MG63 (cell line): ENCODE results near the gene RNF11. TPM values are rescaled to one million over a fixed set of nuclear protein-coding genes. Genes with fewer than 3 reads are reported as not detected.
"Not testable (repeated sequence)": the region's sequence is repeated elsewhere in the genome, so short reads cannot be mapped to it uniquely, and the experiment has no call there.

Experiments
- DNase-seq: peaks from one replicate; pipeline ENCODE4 v3.0.0-alpha.2; 2020
- H3K27me3 ChIP-seq: fragments of 250-450 bp; sonication (Bioruptor Pico); 2 replicates; pipeline ENCODE4 v1.5.1; 2020; ENCODE audit warnings: mild to moderate bottlenecking, moderate library complexity
- H3K36me3 ChIP-seq: fragments of 250-450 bp; sonication (Bioruptor Pico); 2 replicates; pipeline ENCODE4 v1.5.1; 2020; ENCODE audit warnings: mild to moderate bottlenecking, moderate library complexity
- H3K4me3 ChIP-seq: fragments of 250-450 bp; sonication (Bioruptor Pico); 2 replicates; pipeline ENCODE4 v1.5.1; 2020; ENCODE audit warnings: mild to moderate bottlenecking, moderate library complexity
- H3K9me3 ChIP-seq: fragments of 250-450 bp; sonication (Bioruptor Pico); 2 replicates; pipeline ENCODE4 v1.5.1; 2020; ENCODE audit warnings: mild to moderate bottlenecking, moderate library complexity
- total RNA-seq: library from RNA; depleted of rRNA; stranded (reverse); fragments of >200 nt; shearing (Covaris generic); gene quantifications from 2 replicates; pipeline ENCODE4 v1.2.3, GENCODE V29; 2014; ENCODE audit warnings: low replicate concordance

Gene RNF11
- total RNA-seq, 1 experiment from 2014 or later = 137 TPM

- H3K4me3 ChIP-seq, H3K9me3 ChIP-seq, H3K27me3 ChIP-seq, DNase-seq, H3K36me3 ChIP-seq: not testable (repeated sequence)
Measured at GRCh38 chr1:51221529-51221928, 14.5 kb upstream of the RNF11 start.

DNA sequence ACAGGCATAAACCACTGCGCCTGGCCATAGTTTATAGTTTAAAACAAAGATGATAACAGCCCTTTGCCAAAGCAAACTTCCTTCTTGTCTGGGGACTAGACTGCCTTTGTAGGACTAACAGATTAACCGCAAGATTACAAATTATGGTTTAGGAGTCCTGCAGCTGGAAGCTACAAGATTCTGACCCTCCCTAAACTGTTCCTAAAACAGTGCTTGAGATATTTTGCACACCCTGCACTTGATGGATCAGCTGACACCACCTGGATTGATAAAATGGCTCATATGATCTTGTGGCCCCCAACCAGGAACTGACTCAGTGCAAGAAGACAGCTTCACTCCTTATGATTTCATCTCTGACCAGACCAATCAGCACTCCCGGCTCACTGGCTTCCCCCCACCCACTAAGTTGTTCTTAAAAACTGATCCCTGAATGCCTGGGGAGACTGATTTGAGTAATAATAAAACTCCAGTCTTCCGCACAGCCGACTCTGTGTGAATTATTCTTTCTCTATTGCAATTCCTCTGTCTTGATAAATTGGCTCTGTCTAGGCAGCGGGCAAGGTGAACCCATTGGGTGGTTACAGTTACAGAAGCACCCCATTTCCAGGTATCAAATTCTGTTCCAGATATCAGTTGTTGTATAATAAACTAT lies 13.8 kb upstream of the RNF11 start:
- H3K9me3 ChIP-seq = no peaks in the 10 kb centered on the region; the same call in 1 of the 2 replicates
- H3K27me3 ChIP-seq = no peaks in the 10 kb centered on the region
- H3K36me3 ChIP-seq = no peaks in the 10 kb centered on the region
- DNase-seq = no peak
- H3K4me3 ChIP-seq = no peak overlapping the region

- Histone ChIP-seq H3K4me3 (no peak overlapping the region), H3K9me3 (no peaks in the 10 kb centered on the region; the same call in 1 of the 2 replicates), H3K36me3 (no peaks in the 10 kb centered on the region), H3K27me3 (no peaks in the 10 kb centered on the region)
- no peak for DNase-seq
Measured at GRCh38 chr1:51222809-51223208, 13.3 kb upstream of the RNF11 start.

DNA sequence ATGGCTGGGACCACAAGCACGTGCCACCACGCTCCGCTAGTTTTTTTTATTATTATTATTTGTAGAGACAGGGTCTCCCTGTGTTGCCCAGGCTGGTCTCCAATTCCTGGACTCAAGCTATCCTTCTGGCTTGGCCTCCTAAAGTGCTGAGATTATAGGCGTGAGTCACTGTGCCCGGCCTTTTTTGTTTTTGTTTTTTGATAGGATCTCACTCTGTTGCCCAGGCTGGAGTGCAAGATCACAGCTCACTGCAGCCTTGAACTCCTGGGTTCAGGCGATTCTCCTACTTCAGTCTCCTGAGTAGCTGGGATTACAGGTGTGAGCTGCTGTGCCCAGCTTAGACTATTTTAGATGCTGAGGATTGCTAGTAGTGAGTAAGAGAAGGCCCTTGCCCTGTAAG lies 11.8 kb upstream of the RNF11 start:
- no peak for DNase-seq
- no peaks in the 10 kb centered on the region for H3K36me3 ChIP-seq
- H3K4me3 ChIP-seq = no peak overlapping the region
- H3K27me3 ChIP-seq = no peaks in the 10 kb centered on the region
- no peaks in the 10 kb centered on the region; the same call in 1 of the 2 replicates for H3K9me3 ChIP-seq

- not testable (repeated sequence) for H3K36me3 ChIP-seq, DNase-seq, H3K4me3 ChIP-seq
Measured at GRCh38 chr1:51227231-51227960, 8.7 kb upstream of the RNF11 start.

DNA sequence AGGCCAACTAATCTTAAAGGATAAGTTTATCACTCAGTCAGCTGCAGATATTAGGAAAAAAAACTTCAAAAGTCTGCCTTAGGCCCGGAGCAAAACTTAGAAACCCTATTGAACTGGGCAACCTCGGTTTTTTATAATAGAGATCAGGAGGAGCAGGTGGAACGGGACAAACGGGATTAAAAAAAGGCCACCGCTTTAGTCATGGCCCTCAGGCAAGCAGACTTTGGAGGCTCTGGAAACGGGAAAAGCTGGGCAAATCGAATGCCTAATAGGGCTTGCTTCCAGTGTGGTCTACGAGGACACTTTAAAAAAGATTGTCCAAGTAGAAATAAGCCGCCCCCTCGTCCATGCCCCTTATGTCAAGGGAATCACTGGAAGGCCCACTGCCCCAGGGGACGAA lies 7.6 kb upstream of the RNF11 start:
- H3K27me3 ChIP-seq, H3K9me3 ChIP-seq, H3K36me3 ChIP-seq: not testable (repeated sequence)

More at GRCh38 chr1:51227231-51227960, 8.7 kb upstream of the RNF11 start:
- H3K27me3 ChIP-seq, H3K9me3 ChIP-seq: not testable (repeated sequence)

DNA sequence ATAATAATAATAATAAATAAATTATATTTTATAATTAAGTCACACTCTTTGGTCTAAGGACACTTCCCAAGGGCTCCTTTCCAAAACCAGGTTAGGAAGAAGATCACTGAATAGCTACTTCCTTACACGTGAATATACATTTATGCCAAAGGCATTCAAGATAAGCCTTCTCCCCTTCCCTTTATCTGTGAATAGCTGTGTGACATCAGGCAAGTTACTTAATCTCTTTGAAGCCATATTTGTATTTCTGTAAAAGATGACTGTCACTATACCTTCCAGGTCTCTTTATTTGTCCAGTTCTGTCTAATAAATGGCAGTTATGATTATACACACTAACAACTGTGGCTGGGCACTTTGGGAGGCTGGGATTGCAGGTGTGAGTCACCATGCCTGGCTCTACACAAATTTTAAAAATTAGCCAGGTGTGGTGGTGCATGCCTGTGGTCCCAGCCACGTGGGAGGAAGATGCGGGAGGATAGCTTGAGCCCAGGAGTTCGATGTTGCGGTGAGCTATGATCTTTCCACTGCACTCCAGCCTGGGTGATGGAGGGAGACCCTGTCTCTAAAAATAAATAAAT lies 5.5 kb upstream of the RNF11 start:
- no peaks in the 10 kb centered on the region for H3K9me3 ChIP-seq
- no peaks in the 10 kb centered on the region for H3K27me3 ChIP-seq
- H3K36me3 ChIP-seq = no peaks in the 10 kb centered on the region
- no peak for DNase-seq
- no peak overlapping the region for H3K4me3 ChIP-seq

More for the DNA sequence above, 7.6 kb upstream of the RNF11 start:
- DNase-seq, H3K4me3 ChIP-seq: not testable (repeated sequence)

DNA sequence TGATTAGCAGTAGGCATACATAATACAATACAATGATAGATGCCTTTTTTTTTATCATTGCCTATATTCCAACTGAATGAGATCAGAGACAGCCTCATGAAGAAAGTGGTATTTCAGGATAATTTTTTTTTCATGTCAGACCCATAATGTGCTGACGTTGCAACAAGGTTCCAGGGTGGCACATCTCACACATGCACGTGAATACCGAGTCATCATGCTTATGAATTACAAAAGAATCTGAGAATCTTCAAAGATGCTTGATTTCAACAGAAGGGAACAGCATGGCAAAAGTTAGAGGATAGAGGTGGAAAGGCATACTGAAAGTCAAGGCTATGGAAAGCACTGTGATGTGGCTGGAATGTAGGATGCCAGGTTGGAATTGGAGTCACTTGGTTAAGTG lies 5.0 kb upstream of the RNF11 start:
- no peak for DNase-seq
- H3K4me3 ChIP-seq = no peak overlapping the region
- H3K27me3 ChIP-seq = no peaks in the 10 kb centered on the region
- H3K9me3 ChIP-seq = no peaks in the 10 kb centered on the region
- no peaks in the 10 kb centered on the region for H3K36me3 ChIP-seq

DNA sequence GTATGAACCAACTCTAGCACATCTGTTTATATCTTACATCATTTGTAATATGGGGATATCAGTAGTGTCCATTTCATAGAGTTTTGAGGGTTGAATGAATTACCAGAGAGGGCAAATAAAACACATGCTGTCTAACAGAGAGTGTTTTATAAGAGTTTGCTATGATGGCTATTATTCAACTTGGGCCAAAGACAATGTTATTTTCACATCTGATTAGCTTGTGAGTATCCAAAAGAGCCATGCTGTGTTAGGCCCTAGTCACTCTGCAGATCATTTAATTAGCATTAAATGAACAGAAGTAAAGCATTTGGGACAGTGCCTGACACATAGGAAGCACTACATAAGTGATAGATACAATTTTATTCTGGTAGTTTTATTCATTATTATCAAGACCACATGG lies 4.2 kb upstream of the RNF11 start:
- H3K27me3 ChIP-seq = no peaks in the 10 kb centered on the region
- no peaks in the 10 kb centered on the region for H3K36me3 ChIP-seq
- no peak overlapping the region for H3K4me3 ChIP-seq
- no peaks in the 10 kb centered on the region for H3K9me3 ChIP-seq
- no peak for DNase-seq

- H3K9me3 ChIP-seq, H3K4me3 ChIP-seq, DNase-seq, H3K27me3 ChIP-seq, H3K36me3 ChIP-seq: not testable (repeated sequence)
Measured at GRCh38 chr1:51234236-51234635, 1.8 kb upstream of the RNF11 start.

DNA sequence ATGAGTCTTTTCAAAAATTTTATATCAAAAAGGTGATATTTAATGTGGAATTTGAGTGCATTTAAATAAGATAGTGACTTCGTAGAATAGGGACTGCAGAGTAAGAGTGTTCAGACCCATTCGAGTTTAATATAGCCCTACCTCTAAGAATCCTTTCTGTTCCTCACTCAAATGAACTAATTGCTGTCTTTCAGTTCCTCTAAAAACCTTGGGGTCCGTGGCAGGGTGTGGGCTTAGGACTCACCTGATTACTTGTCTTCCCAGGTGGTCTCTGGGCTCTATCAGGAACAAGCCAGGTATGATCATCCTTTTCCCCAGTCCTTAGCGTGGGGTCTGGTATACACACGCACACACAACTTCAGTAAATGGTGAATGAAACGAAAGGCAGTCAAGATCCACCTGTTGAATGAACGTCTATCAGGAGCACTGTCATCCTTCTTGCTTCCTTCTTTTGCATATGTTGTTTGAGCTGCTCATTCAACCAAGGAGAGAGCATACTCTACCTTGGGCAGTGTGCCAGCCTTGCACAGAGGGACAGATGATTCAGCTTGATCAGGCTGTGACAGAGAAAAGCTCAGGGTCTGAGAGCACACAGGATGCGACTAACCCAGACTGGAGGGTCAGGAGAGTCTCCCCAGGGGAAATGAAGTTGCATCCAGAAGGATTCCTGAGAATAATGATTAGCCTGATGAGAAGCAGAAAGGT lies 1.2 kb upstream of the RNF11 start:
- peak; percentile 45 for DNase-seq
- Histone ChIP-seq H3K9me3 (no peaks in the 10 kb centered on the region), H3K36me3 (peaks cover 7% of the 10 kb centered on the region; the same call in 1 of the 2 replicates), H3K27me3 (no peaks in the 10 kb centered on the region), H3K4me3 (no peak overlapping the region; the same call in none of the 2 replicates)

GRCh38 chr1:51236531-51237350 lies 668 bp downstream of the RNF11 start:
- Histone ChIP-seq H3K9me3 (no peaks in the 10 kb centered on the region), H3K36me3 (peaks cover 7% of the 10 kb centered on the region; the same call in 1 of the 2 replicates)
- peak; percentile 36 for DNase-seq

DNA sequence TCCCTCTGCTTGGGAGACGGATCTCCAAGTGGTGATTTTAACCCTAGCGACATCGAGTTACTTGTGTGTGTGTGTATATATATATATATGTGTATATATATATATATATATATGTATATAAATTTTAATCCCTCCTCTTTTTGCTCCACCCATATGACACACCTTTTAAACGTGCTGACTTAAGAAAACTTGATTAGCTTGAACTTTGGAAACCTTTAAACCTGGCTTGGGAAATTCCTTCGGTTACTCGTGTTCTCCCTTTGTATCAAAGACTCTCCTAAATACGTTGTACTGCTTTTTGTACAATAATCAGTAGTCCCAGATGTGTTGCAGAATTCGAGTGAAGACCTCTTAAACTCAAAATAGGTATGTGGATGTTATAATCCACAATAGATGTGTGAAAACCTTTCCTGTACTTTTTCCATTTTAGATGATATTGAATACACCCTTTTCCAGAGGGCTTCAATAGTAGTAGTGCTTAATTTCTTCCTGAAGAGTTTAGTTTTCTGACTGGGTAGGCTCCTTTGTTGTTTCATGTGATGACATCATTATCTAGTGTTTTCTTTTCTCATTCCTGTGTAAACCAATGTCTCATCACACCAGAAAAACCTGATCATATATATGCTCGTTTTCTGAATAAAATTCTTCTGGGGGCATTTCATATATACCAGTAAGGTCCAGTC lies 1.4 kb downstream of the RNF11 start:
- DNase-seq = no peak
- H3K36me3 ChIP-seq = peaks cover 7% of the 10 kb centered on the region; the same call in 1 of the 2 replicates
- no peaks in the 10 kb centered on the region for H3K27me3 ChIP-seq
- H3K9me3 ChIP-seq = no peaks in the 10 kb centered on the region
- H3K4me3 ChIP-seq = peak overlapping the region; percentile 72

More at GRCh38 chr1:51236531-51237350, 668 bp downstream of the RNF11 start:
- H3K4me3 ChIP-seq = peak overlapping the region; percentile 72
- H3K27me3 ChIP-seq = no peaks in the 10 kb centered on the region

GRCh38 chr1:51238034-51238403 lies 1.9 kb downstream of the RNF11 start:
- no peaks in the 10 kb centered on the region for H3K27me3 ChIP-seq
- no peaks in the 10 kb centered on the region for H3K9me3 ChIP-seq
- peak overlapping the region; percentile 72 for H3K4me3 ChIP-seq
- peaks cover 8% of the 10 kb centered on the region; the same call in 1 of the 2 replicates for H3K36me3 ChIP-seq
- no peak for DNase-seq

GRCh38 chr1:51240084-51240483 lies 4.0 kb downstream of the RNF11 start:
- Histone ChIP-seq H3K9me3 (no peaks in the 10 kb centered on the region), H3K27me3 (no peaks in the 10 kb centered on the region), H3K36me3 (peaks cover 10% of the 10 kb centered on the region; the same call in 1 of the 2 replicates), H3K4me3 (no peak overlapping the region)
- DNase-seq = no peak

GRCh38 chr1:51241119-51241518 lies 5.0 kb downstream of the RNF11 start:
- Histone ChIP-seq H3K27me3 (no peaks in the 10 kb centered on the region), H3K36me3 (peaks cover 10% of the 10 kb centered on the region; the same call in 1 of the 2 replicates), H3K4me3 (no peak overlapping the region), H3K9me3 (no peaks in the 10 kb centered on the region)
- DNase-seq = no peak
